K562 (cell line): ENCODE results near the gene AMELX. TPM values are rescaled to one million over a fixed set of nuclear protein-coding genes. Genes with fewer than 3 reads are reported as not detected.

ENCODE experiments used
- ATAC-seq: fragments of 200-7000 bp; cut with Tn5 transposase; 3 replicates; pipeline ENCODE4 v1.9.1; 2020; ENCODE audit warnings: moderate library complexity
- BruUV-seq: library from RNA; stranded (reverse); fragments of 400-500 nt; replicated peaks from 2 replicates; lab custom pipeline; 2021; lab: Mats Ljungman, UMichigan
- CTCF ChIA-PET: fragments of 300-600 bp; formaldehyde crosslinking; extraction: SDS; loops from one replicate; lab custom pipeline; 2021; ENCODE audit warnings: low intra/inter-chr PET ratio; lab: Yijun Ruan, JAX
- POLR2A ChIA-PET: fragments of 300-600, 350-650 bp; sonication (Branson Sonifier 250); formaldehyde crosslinking; extraction: SDS; loops from one replicate; lab custom pipeline; 2021; ENCODE audit warnings: antibody characterized with exemption, inconsistent platforms; lab: Yijun Ruan, JAX
- DNase-seq, 4 experiments: peaks; one replicate each; pipeline versions ENCODE4 v3.0.0 to v3.0.0-alpha.2; 2011 to 2018; ENCODE audit warnings: low spot score in 3 of 4, mixed read lengths in 3 of 4; ENCODE audit errors: extremely low read depth in 1 of 4
- FAIRE-seq: peaks from 2 replicates; lab custom pipeline; 2011; peaks lifted over from hg19 to GRCh38; lab: Jason Lieb, UNC
- H2AFZ ChIP-seq: 2 replicates; pipeline ENCODE4 v1.6.0; 2011; ENCODE audit warnings: low read depth, low read length, control low read depth, inconsistent platforms
- H3K27ac ChIP-seq: fragments of 200-600 bp; 3 replicates; pipeline ENCODE4 v1.8.0; 2011; ENCODE audit warnings: low read depth, mild to moderate bottlenecking, control low read depth, inconsistent platforms, low read length, moderate library complexity, mixed read lengths; ENCODE audit errors: extremely low read depth
- H3K27me3 ChIP-seq, 2 experiments: fragments of 300-600 bp in 1 of 2; 2 replicates in 1 of 2; 3 replicates in 1 of 2; pipeline versions ENCODE4 v1.6.0 to v1.8.0; 2011; ENCODE audit warnings: inconsistent platforms in 2 of 2, low read length in 2 of 2, mild to moderate bottlenecking in 1 of 2, mixed read lengths in 1 of 2, moderate library complexity in 1 of 2; ENCODE audit not compliant: control insufficient read depth in 2 of 2, insufficient read depth in 2 of 2
- H3K36me3 ChIP-seq: fragments of 300-600 bp; 3 replicates; pipeline ENCODE4 v1.8.0; 2011; ENCODE audit warnings: mild to moderate bottlenecking, low read length, inconsistent platforms; ENCODE audit not compliant: control insufficient read depth, insufficient read depth
- H3K4me1 ChIP-seq, 2 experiments: fragments of 200-600 bp in 1 of 2; replicated peaks in 1 of 2; 2 replicates in 1 of 2; 3 replicates in 1 of 2; pipeline versions ENCODE4 v1.5.1 to v1.8.0; 2011; ENCODE audit warnings: inconsistent platforms in 2 of 2, low read length in 2 of 2, mild to moderate bottlenecking in 1 of 2, mixed read lengths in 1 of 2, moderate library complexity in 1 of 2; ENCODE audit not compliant: control insufficient read depth in 2 of 2, insufficient read depth in 2 of 2
- H3K4me2 ChIP-seq: 2 replicates; pipeline ENCODE4 v1.6.1; 2011; ENCODE audit warnings: low read length, control low read depth, inconsistent platforms, mixed read lengths; ENCODE audit not compliant: insufficient read depth
- H3K4me3 ChIP-seq: fragments of 200-600 bp; sonication (generic), shearing (Covaris generic); 2 replicates; pipeline ENCODE4 v1.5.1; 2016; ENCODE audit warnings: control low read depth, inconsistent platforms
- H3K79me2 ChIP-seq: fragments of 200-600 bp; 3 replicates; pipeline ENCODE4 v1.8.0; 2011; ENCODE audit warnings: low read length, inconsistent platforms; ENCODE audit not compliant: control insufficient read depth, insufficient read depth
- H3K9ac ChIP-seq, 2 experiments: 2 replicates each; pipeline versions ENCODE4 v1.6.0 to v1.6.1; 2011; ENCODE audit warnings: low read depth in 2 of 2, low read length in 2 of 2, control low read depth in 1 of 2, inconsistent platforms in 1 of 2, mild to moderate bottlenecking in 1 of 2, mixed read lengths in 1 of 2; ENCODE audit not compliant: insufficient read depth in 1 of 2
- H3K9me1 ChIP-seq: one replicate; pipeline ENCODE4 v1.6.0; 2011; ENCODE audit warnings: inconsistent platforms, mild to moderate bottlenecking, low read length, moderate library complexity; ENCODE audit not compliant: control insufficient read depth, insufficient read depth
- H3K9me3 ChIP-seq: replicated peaks from 2 replicates; pipeline ENCODE4 v1.5.1; 2011; ENCODE audit warnings: low read depth, low read length, inconsistent platforms; ENCODE audit not compliant: control insufficient read depth, insufficient read depth
- H4K20me1 ChIP-seq: replicated peaks from 2 replicates; pipeline ENCODE4 v1.6.1; 2011; ENCODE audit warnings: low read length, inconsistent platforms, mixed read lengths; ENCODE audit not compliant: control insufficient read depth, insufficient read depth
- ARID4B ChIP-seq: sonication (generic); formaldehyde crosslinking; IDR thresholded peaks from 2 replicates; pipeline ENCODE4 v1.8.0; 2022; ENCODE audit warnings: mild to moderate bottlenecking, missing genetic modification reagents
- BDP1 ChIP-seq: IDR thresholded peaks from 3 replicates; pipeline ENCODE4 v1.6.1; 2011; ENCODE audit not compliant: insufficient read length, insufficient read depth
- CBX2 ChIP-seq: fragments of 200-600 bp; sonication (generic); IDR thresholded peaks from one replicate; pipeline ENCODE4 v1.6.1; 2012; ENCODE audit warnings: mild to moderate bottlenecking, low read length, inconsistent platforms; ENCODE audit not compliant: insufficient read depth, poor library complexity, severe bottlenecking
- CEBPG ChIP-seq, 3 experiments: fragments of 200-800 bp in 1 of 3; sonication (Bioruptor generic) in 1 of 3; sonication (generic) in 1 of 3; formaldehyde crosslinking in 1 of 3; IDR thresholded peaks in 2 of 3; conservative IDR thresholded peaks in 1 of 3; 2 replicates each; pipeline versions ENCODE4 v1.6.1 to v1.8.0; 2016 to 2022; ENCODE audit warnings: missing compliant biosample characterization in 2 of 3, missing genetic modification characterization in 2 of 3, mild to moderate bottlenecking in 1 of 3, missing genetic modification reagents in 1 of 3
- DMBX1 ChIP-seq: fragments of 250-450 bp; sonication (Bioruptor Pico); IDR thresholded peaks from 2 replicates; pipeline ENCODE4 v1.8.0; 2022; ENCODE audit warnings: inconsistent platforms, mild to moderate bottlenecking, moderate library complexity, borderline replicate concordance
- ETV5 ChIP-seq: sonication (generic); formaldehyde crosslinking; IDR thresholded peaks from 2 replicates; pipeline ENCODE4 v1.4.0; 2020; ENCODE audit warnings: low read depth, mild to moderate bottlenecking, missing genetic modification reagents
- GATAD2B ChIP-seq: fragments of 450-650 bp; IDR thresholded peaks from 2 replicates; pipeline ENCODE4 v1.6.1; 2017; ENCODE audit warnings: mild to moderate bottlenecking, borderline replicate concordance
- NFYB ChIP-seq: IDR thresholded peaks from 2 replicates; pipeline ENCODE4 v1.6.1; 2011; ENCODE audit warnings: mild to moderate bottlenecking, moderate library complexity; ENCODE audit not compliant: insufficient read length; ENCODE audit errors: extremely low read depth
- RERE ChIP-seq: sonication (generic); formaldehyde crosslinking; IDR thresholded peaks from 2 replicates; pipeline ENCODE4 v1.8.0; 2023; ENCODE audit warnings: missing genetic modification reagents, mild to moderate bottlenecking, borderline replicate concordance
- U2AF2 ChIP-seq: fragments of 200-400 bp; formaldehyde crosslinking; optimal IDR thresholded peaks from 2 replicates; pipeline ENCODE3; 2017; ENCODE audit warnings: low read depth, mild to moderate bottlenecking, low read length
- ZNF707 ChIP-seq: fragments of 250-450 bp; sonication (Bioruptor Pico); conservative IDR thresholded peaks from 2 replicates; pipeline ENCODE4 v1.8.0; 2022; ENCODE audit warnings: inconsistent platforms, mild to moderate bottlenecking, moderate library complexity
- ZSCAN32 ChIP-seq: fragments of 450-650 bp; formaldehyde crosslinking; IDR thresholded peaks from 2 replicates; pipeline ENCODE4 v1.4.0; 2020; ENCODE audit warnings: mild to moderate bottlenecking, moderate library complexity
- WGBS: fragments of 100-300 bp; shearing (Covaris generic); methylation state at CpG from one replicate; pipeline ENCODE4 v1.1.6; 2016; ENCODE audit warnings: low coverage, mixed read lengths; ENCODE audit not compliant: insufficient coverage; ENCODE audit errors: missing lambda C conversion rate; 5-methylcytosine and 5-hydroxymethylcytosine counted together
- in situ Hi-C: fragments of 300-500 bp; cut with MboI; formaldehyde crosslinking; loops from 4 replicates; pipeline ENCODE4 v1.15.0; 2018; ENCODE audit warnings: inconsistent platforms, mixed read lengths
- intact Hi-C: fragments of 100-400 bp; cut with micrococcal nuclease; formaldehyde crosslinking; loops from 2 replicates; pipeline ENCODE4 v1.14.2; 2022
- polyA plus RNA-seq, 8 experiments: library from polyadenylated mRNA; depleted of rRNA in 4 of 8; stranded (reverse) in 5 of 8; unstranded in 3 of 8; fragments of >200 nt; fragmentation: Nextera tagmentation in 2 of 8; fragmentation: Illumina TruSeq in 1 of 8; extraction: Ambion mirVana in 2 of 8; extraction: Trizol in 1 of 8; gene quantifications; 2 replicates each; pipeline versions ENCODE4 v1.2.1 to v1.2.3, GENCODE V29; 2011 to 2014; ENCODE audit warnings: inconsistent platforms in 1 of 8, missing spikeins in 1 of 8
- total RNA-seq, 7 experiments: library from RNA; depleted of rRNA in 6 of 7; stranded (reverse); fragments of >200 nt in 6 of 7; fragmentation: Illumina TruSeq in 2 of 7; extraction: Trizol in 2 of 7; gene quantifications; 2 replicates each; pipeline versions ENCODE4 v1.2.1 to v1.2.3, GENCODE V29; 2011 to 2021; ENCODE audit warnings: low replicate concordance in 1 of 7

Gene AMELX
- total and polyA plus RNA-seq, 9 of the 15 experiments (the other 6 are each of a cell fraction or from before 2014, with no cell fraction given): 0.22 TPM; not detected in 8

GRCh38 chrX:11257711-11258110 lies 35.5 kb upstream of the AMELX start:
- peak; percentile 26 for FAIRE-seq
- Histone ChIP-seq H3K27ac (no peak overlapping the region), H3K9ac (no peak overlapping the region), H3K4me1 (peaks cover 3 to 43% of the 10 kb centered on the region in 2 experiments; a peak in 3 of 5 replicates), H3K36me3 (peaks cover 12% of the 10 kb centered on the region), H3K4me2 (no peak overlapping the region), H3K27me3 (no peaks in the 10 kb centered on the region), H3K79me2 (peaks cover 76% of the 10 kb centered on the region), H2AFZ (no peak overlapping the region), H3K4me3 (no peak overlapping the region), H3K9me1 (no peaks in the 10 kb centered on the region), H3K9me3 (no peaks in the 10 kb centered on the region), H4K20me1 (no peaks in the 10 kb centered on the region)
- ATAC-seq: no peak
- WGBS: 39% methylated on average over 2 of the region's 2 CpGs
- intact Hi-C loops (loop anchor here (2.0 kb wide), 1 partner anchor 71 kb away; no protein-coding TSS in a partner anchor), in situ Hi-C loops (no loop called here)
- POLR2A ChIA-PET: interaction anchor here (0.7 kb wide), 1 partner anchor 100 kb away, joined by 3 read pairs; no protein-coding TSS in a partner anchor
- no peak for DNase-seq
- no TSS peak for BruUV-seq
- CTCF ChIA-PET: no interaction called here
- TF ChIP-seq ZNF707 (CRISPR knock-in tag): no peak
- TF ChIP-seq RERE (CRISPR knock-in tag): no peak
- no peak for TF ChIP-seq ZSCAN32
- no peak for TF ChIP-seq DMBX1 (CRISPR knock-in tag)
- no peak for TF ChIP-seq GATAD2B
- no peak for TF ChIP-seq NFYB
- no peak for TF ChIP-seq U2AF2
- no peak for TF ChIP-seq CBX2
- TF ChIP-seq ETV5 (CRISPR knock-in tag): no peak
- no peak for TF ChIP-seq ARID4B (CRISPR knock-in tag)
- TF ChIP-seq BDP1: no peak
- no peak for TF ChIP-seq CEBPG (CRISPR knock-in tag; IDR thresholded peaks at IDR 0.05)
- TF ChIP-seq CEBPG (tag; conservative IDR thresholded peaks at IDR 0.05 in 1 of 2, IDR thresholded peaks at IDR 0.05 in 1 of 2): no peak
